Duodenal mucosa (tissue), 2 donors: Measurements from ENCODE around the gene ALK.

Source experiments
- H3K27ac ChIP-seq: one replicate; pipeline ENCODE4 v1.7.0; 2013; ENCODE audit warnings: low read depth, low read length
- H3K27me3 ChIP-seq, 2 donors: one replicate each; pipeline ENCODE4 v1.7.0; 2013; ENCODE audit warnings: low read length in 2 of 2, control low read depth in 1 of 2; ENCODE audit not compliant: insufficient read depth in 2 of 2, control insufficient read depth in 1 of 2
- H3K36me3 ChIP-seq, 2 donors: one replicate each; pipeline ENCODE4 v1.7.0; 2013; ENCODE audit warnings: low read length in 2 of 2, control low read depth in 1 of 2; ENCODE audit not compliant: insufficient read depth in 2 of 2, control insufficient read depth in 1 of 2
- H3K4me1 ChIP-seq, 2 donors: one replicate each; pipeline ENCODE4 v1.7.0; 2013; ENCODE audit warnings: low read length in 2 of 2, control low read depth in 1 of 2; ENCODE audit not compliant: insufficient read depth in 2 of 2, control insufficient read depth in 1 of 2
- H3K4me3 ChIP-seq, 2 donors: one replicate each; pipeline ENCODE4 v1.7.0; 2013; ENCODE audit warnings: low read length in 2 of 2, low read depth in 1 of 2
- H3K9ac ChIP-seq, 2 donors: one replicate each; pipeline ENCODE4 v1.7.0; 2013; ENCODE audit warnings: low read length in 2 of 2, low read depth in 1 of 2
- H3K9me3 ChIP-seq, 2 donors: one replicate each; pipeline ENCODE4 v1.7.0; 2013; ENCODE audit warnings: low read length in 2 of 2, control low read depth in 1 of 2; ENCODE audit not compliant: control insufficient read depth in 1 of 2

The ALK gene

DNA sequence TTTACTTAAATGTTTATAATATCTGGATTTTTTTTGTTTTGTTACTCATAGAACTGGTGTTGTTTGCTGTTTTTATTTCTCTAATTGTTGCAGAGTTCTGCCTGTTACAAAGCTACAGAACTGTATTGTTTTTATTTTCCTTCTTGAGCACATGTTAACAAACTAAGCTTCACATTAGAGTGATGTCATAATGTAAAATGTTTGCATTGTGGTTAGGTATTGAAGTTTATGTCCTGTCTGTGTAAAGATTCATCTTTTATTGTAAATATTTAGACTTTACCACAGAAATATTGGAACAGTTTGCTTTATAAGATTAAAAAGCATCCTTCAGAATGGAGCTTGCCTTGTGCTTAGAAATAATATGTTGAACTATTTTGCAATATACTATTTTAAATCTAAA lies 738.5 kb downstream of the ALK start:
- Histone ChIP-seq H3K27ac (no peak overlapping the region), H3K9me3 (no peaks in the 10 kb centered on the region), H3K9ac (no peak overlapping the region), H3K36me3 (peaks cover 0 to 6% of the 10 kb centered on the region in 2 donors), H3K4me1 (no peaks in the 10 kb centered on the region), H3K4me3 (no peak overlapping the region), H3K27me3 (no peaks in the 10 kb centered on the region)

DNA sequence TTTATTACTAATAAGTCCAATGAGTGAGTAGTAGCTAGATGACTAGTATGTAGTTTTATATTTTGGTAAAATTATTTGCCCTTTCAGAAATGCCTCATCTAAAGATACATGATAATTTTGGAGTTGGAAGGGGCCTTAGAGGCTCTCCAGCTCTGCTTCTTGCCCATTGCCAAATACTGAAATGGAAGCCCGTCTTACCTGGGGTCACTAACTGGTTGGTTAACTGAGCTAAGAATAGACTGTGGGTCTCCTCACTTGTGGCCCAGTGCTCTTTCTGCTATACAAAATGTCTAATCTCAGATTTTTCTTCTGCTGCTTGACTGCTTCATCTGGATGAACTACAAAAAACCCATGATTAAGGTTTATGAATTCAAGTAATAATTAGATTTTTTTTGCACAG lies 739.1 kb downstream of the ALK start:
- H3K9ac ChIP-seq, result no peak overlapping the region
- H3K4me3 ChIP-seq, result no peak overlapping the region
- no peaks in the 10 kb centered on the region for H3K4me1 ChIP-seq
- peaks cover 0 to 6% of the 10 kb centered on the region in 2 donors for H3K36me3 ChIP-seq
- no peaks in the 10 kb centered on the region for H3K9me3 ChIP-seq
- no peaks in the 10 kb centered on the region for H3K27me3 ChIP-seq
- no peak overlapping the region for H3K27ac ChIP-seq

DNA sequence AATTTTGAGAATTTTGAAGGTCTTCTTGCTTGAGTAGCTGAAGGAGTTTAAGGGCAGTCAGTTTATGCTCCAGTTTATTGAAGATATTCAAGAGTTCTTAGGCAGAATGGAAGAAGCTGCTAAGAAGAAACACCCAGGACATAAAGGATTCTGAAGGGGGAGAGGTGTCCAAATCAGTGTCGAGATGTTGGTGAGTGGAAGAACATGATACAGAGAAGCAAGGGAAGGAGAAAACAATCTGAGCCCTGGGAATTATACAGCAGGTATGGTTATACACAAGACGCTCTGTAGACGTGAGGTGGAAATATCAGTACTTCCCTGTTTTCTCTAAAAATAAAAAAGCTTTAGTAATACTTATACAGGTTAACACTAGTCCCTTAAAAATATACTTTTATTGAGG lies 746.0 kb downstream of the ALK start:
- Histone ChIP-seq H3K4me3 (no peak overlapping the region), H3K9ac (no peak overlapping the region), H3K36me3 (peaks cover 0 to 11% of the 10 kb centered on the region in 2 donors), H3K27me3 (no peaks in the 10 kb centered on the region), H3K27ac (no peak overlapping the region), H3K4me1 (no peaks in the 10 kb centered on the region), H3K9me3 (no peaks in the 10 kb centered on the region)

DNA sequence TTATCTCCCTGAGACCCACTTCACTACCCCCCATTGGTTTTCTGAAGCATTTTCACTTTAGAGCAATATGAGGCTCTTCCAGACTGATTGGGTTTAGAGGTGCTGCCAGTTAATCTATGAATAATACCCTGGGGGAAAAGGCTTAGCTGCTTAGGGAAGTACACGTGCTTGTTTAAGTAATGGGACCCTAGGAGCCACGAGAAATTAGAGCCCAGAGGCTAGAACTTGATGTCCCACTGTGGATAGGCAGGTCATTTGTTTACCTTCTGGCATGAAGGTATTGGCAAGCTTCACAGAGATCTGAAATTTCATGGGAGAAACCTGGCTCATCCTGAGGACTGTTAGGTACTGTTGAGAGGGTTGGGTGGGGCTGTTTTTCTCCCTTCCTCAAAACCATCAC lies 746.4 kb downstream of the ALK start:
- H3K4me3 ChIP-seq, result no peak overlapping the region
- no peaks in the 10 kb centered on the region for H3K9me3 ChIP-seq
- no peaks in the 10 kb centered on the region for H3K27me3 ChIP-seq
- H3K27ac ChIP-seq, result no peak overlapping the region
- H3K36me3 ChIP-seq, result peaks cover 0 to 8% of the 10 kb centered on the region in 2 donors
- no peaks in the 10 kb centered on the region for H3K4me1 ChIP-seq
- no peak overlapping the region for H3K9ac ChIP-seq

DNA sequence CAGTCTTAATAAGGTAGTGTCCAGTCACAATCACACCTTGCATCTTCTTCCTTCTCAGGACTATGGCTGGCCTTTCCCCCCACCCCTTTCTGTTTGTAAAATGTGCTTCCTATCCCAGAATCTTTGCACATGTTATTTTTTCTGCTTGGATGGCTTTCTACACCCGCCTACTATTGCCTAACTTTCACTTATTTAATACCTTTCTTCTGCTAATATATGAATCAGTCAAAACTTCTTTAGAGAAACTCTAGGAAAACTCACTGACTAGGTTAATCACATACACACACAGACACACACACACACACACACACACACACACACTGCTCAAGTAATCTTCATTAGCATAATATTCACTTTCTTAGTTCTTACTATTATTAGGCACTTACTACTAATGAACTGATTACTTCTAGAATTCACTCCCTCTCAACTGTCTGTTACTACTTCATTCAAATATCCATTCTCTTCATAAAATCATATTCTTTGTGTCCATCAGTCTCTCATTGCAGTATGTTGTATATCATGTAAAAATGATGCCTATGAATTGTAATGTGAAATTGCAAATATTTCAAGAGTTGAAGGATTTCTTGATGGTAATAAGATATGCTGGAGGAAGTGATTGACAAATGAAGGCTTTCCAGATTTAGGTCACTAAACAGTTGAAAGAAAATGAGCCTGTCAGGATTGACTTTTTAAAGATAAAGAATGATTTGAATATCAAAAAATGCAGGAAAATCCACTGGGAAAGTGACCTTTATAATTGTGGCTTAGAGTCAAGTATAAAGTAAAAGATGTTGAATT lies 754.9 kb downstream of the ALK start:
- Histone ChIP-seq H3K9me3 (no peaks in the 10 kb centered on the region), H3K4me3 (no peak overlapping the region), H3K9ac (no peak overlapping the region), H3K27ac (no peak overlapping the region), H3K36me3 (peaks cover 3% of the 10 kb centered on the region in 2 donors), H3K27me3 (no peaks in the 10 kb centered on the region), H3K4me1 (no peaks in the 10 kb centered on the region)

DNA sequence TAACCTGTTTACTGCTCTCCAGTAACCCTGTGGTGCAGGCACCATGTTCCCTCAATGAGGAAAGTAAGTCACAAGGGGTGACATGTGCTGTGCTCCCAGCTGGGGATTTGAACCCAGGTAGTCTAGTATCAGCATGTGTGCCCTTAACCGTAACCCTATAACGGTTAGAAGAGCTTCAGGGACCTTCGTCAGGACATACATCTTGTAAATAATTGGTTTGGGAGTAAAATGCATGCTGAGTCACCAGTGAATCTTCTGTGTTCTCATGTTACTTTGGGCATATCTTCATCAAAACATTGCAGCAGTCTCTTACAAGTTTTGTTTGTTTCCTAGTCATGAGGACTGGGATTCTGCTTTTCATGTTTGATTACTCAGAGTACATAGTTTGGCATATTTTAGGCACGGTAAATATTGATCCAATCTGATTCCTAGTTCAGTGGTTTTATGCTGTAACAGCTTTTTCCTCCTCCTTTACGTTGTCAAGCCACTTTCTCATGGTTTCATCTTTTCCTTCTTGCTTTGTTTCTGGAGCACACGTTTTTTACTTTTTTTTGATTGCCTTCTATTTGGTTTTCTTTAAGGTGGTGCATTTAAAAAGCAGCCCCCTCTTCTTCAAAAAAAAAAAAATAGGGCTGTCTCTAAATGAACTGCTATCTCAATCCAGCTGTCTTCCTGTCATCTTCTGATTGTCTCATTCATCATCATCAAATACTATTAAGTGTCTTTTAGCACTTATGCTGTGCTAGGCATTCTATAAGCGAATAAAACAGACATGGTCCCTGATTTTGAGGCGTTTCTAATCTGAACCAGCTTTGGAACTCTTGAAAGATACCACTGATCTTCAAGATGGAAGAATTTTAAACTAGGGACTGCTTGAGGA lies 755.8 kb downstream of the ALK start:
- Histone ChIP-seq H3K27ac (no peak overlapping the region), H3K9me3 (no peaks in the 10 kb centered on the region), H3K9ac (no peak overlapping the region)

DNA sequence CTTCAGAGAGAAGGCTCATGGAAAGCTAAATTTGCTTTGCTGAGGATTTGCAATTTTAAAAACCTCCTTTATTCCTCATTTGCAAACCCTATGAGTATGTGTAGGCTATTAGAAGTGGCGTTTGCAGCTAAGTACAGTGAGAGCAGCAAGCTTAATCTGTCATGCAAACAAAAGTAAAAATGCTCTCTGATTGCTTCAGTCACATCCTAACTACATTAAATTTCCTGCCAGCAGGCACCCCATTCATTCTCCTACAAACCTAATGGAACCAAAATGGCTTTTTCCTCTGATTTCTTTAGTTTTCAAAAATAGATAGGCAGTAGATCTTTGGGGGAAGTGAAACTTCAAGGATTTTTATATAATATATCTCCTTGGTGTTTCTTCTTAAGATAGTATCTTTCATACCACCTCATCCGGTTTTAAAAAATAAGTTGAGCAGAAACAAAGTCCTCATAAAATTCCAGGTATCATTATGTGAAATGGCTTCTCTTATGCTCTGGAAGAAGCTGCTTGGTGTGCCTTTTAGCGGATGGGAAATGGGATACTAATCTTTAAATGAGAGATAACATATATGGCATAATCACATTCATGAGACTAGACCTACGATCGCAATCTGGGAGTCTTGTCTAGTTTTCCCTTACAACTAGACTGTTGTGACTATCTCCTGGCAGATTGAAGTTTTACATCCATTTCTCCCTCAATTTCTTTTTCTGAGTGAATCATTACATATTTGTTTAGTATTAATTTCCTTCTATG lies 757.1 kb downstream of the ALK start:
- Histone ChIP-seq H3K4me1 (no peaks in the 10 kb centered on the region), H3K27ac (no peak overlapping the region), H3K27me3 (no peaks in the 10 kb centered on the region), H3K9me3 (no peaks in the 10 kb centered on the region), H3K4me3 (no peak overlapping the region), H3K36me3 (peaks cover 3 to 4% of the 10 kb centered on the region in 2 donors), H3K9ac (no peak overlapping the region)

More for the DNA sequence above, 755.8 kb downstream of the ALK start:
- Histone ChIP-seq H3K36me3 (peaks cover 3 to 4% of the 10 kb centered on the region in 2 donors), H3K27me3 (no peaks in the 10 kb centered on the region), H3K4me3 (no peak overlapping the region), H3K4me1 (no peaks in the 10 kb centered on the region)

DNA sequence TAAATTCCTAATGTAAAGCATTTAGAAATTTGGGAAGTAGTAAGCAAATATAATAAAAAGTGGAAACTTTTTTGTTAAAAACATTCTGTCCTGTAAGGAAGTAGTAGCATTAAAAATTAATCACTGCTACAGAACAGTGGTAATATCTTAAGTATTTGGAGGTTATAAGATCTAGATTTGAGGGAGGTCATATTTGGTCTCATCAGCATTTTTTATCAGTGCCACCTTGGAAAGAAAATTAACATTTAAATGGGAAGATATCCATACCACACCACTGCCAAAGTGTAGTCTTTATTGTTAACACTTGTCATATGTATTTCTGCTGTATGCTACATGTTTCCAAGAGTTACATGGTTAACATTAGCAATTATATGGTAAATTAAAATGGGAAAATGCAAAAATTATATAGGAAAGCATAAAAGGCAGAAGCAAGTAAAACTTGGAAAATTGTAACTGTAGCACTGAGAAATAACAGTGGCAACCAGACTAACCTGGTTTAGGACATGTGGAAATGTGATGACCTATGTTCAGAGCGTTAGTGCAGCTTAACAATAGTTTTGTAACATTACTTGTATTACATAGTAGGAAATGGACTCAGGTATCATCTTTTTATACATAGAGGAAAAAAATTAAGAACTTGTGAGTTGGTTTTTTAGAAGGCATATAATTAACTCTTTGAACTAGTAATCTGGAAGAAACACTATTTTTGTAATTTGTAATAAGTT lies 759.0 kb downstream of the ALK start:
- no peaks in the 10 kb centered on the region for H3K4me1 ChIP-seq
- no peaks in the 10 kb centered on the region for H3K27me3 ChIP-seq
- H3K4me3 ChIP-seq, result no peak overlapping the region
- H3K27ac ChIP-seq, result no peak overlapping the region
- H3K9me3 ChIP-seq, result no peaks in the 10 kb centered on the region
- H3K9ac ChIP-seq, result no peak overlapping the region
- H3K36me3 ChIP-seq, result peaks cover 0 to 4% of the 10 kb centered on the region in 2 donors

DNA sequence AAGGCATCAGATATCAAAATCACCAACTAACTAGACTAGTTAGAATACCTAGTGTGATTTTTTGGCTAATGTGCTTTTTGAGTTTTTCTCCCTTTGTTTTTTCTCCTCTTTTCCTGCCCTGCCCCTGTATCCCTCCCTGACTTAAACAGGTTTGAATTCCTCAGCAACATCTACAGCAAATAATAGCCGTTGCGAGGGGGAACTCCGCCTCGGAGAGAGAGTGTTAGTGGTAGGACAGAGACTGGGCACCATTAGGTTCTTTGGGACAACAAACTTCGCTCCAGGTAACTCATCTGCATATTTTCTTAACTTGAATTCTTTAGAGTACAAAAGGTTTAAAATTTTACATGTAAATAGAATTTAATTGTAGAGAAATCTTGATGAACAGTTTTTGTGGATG lies 761.2 kb downstream of the ALK start:
- no peaks in the 10 kb centered on the region for H3K27me3 ChIP-seq
- H3K9ac ChIP-seq, result no peak overlapping the region
- H3K4me3 ChIP-seq, result no peak overlapping the region
- H3K4me1 ChIP-seq, result no peaks in the 10 kb centered on the region
- H3K36me3 ChIP-seq, result peaks cover 0 to 7% of the 10 kb centered on the region in 2 donors
- no peaks in the 10 kb centered on the region for H3K9me3 ChIP-seq
- H3K27ac ChIP-seq, result no peak overlapping the region
